ENCODE data around the gene SLC35B1.

SLC35B1 gene, protein sequence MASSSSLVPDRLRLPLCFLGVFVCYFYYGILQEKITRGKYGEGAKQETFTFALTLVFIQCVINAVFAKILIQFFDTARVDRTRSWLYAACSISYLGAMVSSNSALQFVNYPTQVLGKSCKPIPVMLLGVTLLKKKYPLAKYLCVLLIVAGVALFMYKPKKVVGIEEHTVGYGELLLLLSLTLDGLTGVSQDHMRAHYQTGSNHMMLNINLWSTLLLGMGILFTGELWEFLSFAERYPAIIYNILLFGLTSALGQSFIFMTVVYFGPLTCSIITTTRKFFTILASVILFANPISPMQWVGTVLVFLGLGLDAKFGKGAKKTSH

DNA sequence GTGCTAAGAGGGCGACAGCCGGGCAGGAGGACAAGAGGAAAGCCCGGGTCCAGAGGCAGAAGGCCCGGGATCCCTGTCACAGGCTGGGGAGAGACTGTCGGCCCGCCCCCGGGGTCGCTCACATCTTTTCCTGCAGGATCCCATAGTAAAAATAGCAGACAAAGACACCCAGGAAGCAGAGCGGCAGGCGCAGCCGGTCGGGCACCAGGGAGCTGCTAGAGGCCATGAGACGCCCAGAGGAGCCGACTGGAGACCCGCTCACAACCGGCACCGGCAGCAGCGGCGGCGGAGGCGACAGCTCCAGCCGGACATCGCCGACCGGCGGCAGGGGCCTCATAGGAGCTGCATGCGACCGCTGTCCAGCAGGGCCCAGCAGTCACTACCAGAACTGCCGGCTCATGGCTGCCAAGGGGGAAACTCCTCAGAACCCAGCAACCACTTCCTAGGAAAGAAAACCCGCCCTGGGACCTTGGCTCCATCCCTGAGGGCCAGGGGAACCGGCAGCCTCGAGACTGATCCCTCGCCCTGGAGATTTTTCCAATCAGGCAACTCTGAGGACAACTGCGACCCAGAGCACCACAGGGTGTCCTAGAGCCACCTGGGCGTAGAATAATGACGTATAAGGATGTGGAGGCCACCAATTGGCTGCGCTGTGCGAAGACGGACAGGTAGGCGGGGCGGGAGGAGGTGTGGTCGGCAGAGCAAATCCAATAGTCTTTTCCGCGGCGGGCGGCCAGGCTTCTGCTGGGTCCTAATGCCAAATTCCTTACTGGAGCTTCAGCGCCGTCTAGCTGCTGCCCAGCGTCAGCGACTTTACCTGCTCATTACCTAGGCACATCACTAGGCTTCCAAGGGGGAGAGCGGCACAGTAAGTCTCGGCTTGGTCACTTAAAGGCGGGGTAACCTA lies at the start of gene SLC35B1:
SLC35B1 (minus strand) TSS at position 357 of the 907 bp plus-strand sequence; CDS start at position 226, 131 bp downstream.
- peak; percentile 97 for DNase-seq (ENCODE audit: low spot score)

DNA sequence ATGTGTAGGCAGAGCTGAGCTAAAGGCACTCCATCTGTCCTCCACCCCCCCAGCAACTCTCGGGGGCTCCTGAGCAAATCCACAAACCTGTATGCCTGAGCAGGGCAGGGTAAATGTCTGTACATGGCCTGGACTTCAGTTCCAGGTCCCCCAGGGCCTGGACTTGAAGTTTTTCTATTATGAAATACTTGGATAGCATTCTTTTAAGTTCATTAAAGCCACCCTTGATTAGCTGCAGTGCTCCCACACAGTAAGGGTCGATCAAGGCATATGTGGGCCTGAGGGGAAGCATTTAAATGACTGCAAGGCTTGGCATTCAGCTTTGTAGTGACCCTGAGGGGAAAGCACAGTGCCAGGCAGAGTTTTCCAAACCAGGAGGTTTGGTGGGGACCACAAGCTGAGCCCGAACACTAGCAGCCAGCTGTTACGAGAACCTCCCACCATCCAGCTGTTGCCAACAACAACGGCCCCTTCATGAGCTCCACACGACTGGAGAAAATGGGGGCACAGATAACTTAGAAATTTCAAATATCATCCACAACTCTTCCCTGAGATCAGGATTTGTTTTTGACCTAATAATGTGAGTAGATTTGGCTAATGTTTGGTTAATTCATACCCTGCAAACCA lies 49.5 kb upstream of the SLC35B1 start:
- DNase-seq (ENCODE audit: low spot score) = no peak

DNA sequence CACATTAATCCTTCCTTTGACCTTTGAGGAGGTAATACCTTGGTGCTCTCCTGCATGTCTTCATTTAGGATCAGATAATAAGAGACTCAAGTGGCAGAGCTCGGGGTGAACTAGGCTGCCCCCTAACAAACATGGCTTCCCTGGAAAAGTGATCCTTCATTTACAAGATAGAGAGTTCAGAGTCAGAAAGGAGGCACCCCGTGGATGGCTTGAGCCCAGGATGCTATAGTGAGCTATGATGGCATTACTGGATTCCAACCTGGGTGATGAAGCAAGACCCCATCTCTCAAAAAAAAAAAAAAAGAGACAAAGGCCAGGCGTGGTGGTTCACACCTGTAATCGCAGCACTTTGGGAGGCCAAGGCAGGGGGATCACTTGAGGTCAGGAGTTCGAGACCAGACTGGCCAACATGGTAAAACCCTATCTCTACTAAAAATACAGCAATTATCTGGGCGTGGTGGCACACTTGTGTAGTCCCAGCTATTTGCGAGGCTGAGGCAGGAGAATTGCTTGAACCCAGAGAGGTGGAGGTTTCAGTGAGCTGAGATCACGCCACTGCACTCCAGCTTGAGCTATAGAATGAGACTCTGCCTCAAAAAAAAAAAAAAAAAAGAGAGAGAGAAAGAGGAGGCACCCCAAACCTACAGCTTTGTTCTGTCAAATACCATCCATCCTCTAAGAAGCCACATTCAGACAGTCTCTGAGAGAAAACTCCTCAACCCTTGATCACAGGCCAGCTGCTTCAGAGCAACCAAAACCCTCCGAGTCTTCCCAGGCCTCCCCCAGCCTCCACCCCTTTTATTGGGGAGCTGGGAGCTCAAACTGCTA lies 48.8 kb upstream of the SLC35B1 start:
- DNase-seq (ENCODE audit: low spot score) = no peak

DNA sequence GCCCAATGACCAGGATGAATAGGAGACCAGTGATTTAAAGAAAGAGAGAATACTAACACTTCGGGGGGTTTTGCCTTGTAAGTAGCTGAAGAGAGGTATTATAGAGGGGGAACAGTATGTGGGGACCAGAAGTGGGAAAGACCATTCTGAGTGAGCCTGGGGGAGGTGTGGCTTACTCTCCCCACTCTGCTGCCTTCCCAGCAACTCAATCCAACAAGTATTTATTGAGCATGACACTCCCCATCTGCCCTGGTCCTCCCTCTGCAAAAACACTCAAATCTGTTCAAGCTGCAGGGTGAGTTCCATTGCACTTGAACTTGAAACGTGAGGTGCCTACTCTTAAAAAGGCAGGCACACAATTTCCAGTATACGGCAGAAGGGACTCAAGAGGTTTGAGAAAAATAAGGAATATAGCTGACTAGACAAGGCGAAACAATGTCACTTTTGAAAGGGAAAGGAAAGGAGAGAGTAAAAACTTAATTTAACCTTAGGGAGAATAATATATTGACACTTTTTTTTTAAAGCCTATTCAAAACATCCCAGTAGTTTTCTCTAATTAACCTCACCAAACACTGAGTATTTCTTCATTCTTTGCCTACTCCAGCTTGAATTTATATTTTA lies 48.0 kb upstream of the SLC35B1 start:
- no peak for DNase-seq (ENCODE audit: low spot score)

DNA sequence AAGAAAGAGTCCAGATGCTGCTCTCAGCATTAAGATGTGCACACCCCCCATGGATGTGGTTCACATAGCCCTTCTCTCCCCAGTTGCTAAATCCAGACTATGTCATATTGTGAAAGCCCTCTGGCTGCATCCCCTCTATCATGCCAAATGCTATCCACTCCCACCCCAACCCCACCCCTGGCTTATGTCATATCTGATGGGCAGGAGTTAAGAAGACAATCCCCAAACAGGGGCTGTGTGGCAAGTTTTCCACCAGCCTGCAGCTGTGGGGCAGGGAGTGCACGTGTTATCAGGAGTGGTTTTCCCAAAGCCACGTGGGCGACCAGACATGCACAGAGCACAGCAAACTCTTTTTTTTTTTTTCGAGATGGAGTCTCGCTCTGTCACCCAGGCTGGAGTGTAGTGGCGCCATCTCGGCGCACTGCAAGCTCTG lies 46.2 kb upstream of the SLC35B1 start:
- no peak for DNase-seq (ENCODE audit: low spot score)

DNA sequence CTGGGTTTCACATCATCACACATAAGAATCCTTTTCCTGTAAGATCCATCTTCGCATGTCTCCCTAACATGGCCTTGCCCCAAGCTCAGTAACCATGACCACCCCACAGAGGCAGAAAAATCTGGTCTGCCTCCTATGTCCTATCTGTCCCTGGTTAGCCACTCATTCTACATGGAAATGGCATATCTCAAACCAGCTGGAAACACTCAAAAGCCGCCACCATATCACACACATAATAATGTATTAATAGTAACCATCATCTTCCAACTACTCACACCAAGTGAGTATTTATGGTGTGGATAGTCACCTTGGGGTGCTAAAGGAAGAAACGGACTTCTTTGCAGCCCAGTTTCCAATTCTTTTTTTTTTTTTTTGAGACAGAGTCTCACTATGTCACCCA lies 44.7 kb upstream of the SLC35B1 start:
- no peak for DNase-seq (ENCODE audit: low spot score)

DNA sequence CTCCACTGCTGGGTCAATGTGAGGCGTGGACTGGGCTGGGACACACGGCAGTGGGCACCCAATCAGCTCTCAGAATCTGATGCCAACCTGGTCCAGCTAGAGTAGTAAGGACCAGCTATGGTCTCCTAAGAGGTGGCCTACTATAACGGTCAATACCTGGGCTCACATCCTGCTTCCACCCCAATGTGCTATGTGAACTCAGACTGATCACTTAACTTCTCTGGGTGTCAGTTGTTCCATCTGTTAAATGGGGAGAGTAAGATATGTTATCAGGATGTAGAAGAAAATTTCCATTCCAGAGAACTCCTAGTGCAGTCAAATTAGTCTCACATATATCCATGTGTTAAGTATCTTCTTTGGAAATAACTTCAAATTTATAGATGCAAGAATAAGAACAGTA lies 42.0 kb upstream of the SLC35B1 start:
- no peak for DNase-seq (ENCODE audit: low spot score)

DNA sequence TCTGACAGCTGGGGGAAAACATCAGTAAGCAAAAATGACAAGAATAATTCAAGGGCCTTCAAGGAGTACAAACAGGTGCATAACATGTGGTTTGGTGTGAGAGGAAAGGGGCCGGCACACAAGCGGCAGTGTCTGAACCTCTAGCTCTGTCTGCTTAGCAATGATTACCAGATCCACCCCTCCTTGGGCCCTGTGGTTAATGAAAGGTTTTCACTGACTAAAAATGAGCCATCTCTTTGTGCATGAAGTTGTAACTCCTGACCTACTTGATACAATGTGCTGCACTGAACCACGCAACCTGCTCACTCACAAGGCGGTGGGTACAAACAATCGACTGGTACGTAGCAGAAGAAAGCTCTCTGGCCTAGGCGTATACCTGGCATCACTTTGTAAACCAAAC lies 41.0 kb upstream of the SLC35B1 start:
- no peak for DNase-seq (ENCODE audit: low spot score)

DNA sequence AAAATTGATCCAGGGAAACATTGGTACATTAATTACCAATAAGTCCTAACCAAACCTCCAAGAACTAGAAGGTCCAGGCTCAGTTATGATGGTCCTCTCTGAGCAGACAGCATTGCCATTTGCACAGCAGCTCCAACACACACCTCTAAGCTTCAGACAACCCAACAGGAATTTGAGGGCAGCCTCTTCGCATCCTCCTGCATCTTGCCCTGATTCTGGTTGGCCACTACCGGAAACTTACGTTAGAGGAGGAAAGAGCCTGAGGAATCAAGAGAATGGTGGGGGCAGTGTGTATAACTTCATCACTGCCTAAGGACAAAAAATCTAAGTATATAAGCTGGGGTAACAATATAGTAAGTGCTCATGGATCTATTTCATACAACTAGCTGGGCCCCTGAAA lies 40.5 kb upstream of the SLC35B1 start:
- DNase-seq (ENCODE audit: low spot score) = no peak

DNA sequence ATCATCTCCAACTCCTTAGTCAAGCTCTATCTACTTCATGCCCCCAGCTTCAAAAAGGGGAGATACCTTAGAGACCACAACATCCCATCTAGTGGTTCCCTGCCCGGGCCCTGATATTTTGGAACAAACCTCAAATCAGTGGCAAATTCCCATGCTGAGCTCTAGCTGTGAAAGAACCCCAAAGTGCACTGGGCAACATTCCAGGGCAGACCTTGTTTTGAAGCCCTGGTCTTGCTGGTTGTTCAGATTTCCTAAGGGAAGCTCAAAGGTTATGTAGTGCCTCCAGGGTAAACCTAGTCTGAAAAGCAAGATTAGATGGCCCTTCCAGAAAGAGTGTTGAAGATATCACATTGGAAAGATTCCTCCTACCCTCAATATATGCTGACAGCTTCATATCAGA lies 39.9 kb upstream of the SLC35B1 start:
- DNase-seq (ENCODE audit: low spot score) = no peak

DNA sequence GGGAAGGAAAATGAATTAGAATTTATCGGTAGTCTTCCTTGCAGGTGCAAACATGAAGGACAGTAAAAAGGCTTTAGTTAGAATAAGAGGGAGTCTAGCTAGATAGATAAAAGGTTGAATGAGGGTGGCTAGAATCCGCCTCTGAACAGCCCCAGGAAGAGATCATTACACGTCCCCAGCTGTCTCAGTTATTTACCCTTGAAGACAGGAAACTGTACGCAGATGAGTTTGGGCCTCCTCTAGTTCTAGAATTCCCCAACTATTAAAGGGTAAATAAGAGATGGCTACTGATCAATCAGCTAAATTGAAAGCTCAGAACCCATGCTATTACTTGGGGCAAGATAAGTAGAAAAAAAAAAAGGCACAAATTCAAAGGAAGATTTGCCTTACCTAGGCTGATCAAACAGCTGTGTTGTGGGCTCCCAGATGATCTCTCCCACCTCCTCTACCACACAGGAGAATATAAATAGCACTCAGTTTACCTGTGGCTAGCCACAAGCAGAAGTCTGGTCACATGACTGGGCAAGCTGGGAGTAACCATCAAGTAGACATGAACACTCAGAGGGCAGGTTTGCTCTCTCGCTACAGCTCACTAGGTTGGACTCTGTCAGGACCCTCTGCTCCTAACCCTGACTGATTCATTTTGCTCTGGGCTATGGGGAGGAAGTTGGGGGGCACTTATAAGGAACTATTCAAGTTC lies 39.2 kb upstream of the SLC35B1 start:
- DNase-seq (ENCODE audit: low spot score) = no peak

DNA sequence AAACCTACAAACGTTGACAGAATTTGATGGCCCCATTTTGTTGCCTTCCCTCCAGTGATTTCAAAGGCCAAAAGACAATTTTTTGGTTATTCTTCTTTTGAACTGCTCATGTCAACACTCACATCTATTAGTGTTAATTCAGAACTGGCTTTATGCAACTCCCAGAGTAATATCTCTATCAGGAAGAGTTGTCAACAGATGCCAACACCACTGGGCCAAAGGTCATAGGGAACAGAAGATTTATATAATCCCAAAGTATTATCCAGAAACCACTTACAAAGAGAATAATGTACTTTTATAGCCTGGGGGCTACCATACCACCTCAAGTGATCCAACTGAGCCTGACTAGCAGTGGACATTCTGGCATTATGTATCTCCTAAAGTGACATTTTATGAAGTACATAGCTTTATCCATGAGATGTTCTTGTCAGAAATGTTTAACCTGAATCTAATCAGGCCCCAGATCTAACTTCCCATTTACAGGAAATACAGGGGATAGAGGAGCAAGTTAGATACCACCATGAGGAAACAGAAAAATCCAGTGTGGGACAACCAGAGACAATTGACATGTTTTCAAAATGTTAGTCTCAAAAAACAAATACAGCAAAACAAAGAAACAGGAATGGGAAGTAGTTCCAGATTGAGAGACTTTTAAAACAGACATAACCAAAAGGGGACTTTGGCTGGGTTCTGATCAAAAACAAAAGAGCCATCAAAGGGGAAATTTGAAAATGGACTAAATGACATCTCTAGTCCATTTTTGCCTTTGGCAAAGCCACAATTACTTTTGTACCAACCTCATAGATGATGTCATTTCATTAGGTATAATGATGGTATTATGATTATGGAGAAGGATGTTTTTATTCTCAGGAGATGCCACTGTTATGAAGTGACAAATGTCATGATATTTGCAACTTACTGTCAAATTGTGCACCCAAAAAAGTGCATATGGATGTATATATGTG lies 37.7 kb upstream of the SLC35B1 start:
- no peak for DNase-seq (ENCODE audit: low spot score)

DNA sequence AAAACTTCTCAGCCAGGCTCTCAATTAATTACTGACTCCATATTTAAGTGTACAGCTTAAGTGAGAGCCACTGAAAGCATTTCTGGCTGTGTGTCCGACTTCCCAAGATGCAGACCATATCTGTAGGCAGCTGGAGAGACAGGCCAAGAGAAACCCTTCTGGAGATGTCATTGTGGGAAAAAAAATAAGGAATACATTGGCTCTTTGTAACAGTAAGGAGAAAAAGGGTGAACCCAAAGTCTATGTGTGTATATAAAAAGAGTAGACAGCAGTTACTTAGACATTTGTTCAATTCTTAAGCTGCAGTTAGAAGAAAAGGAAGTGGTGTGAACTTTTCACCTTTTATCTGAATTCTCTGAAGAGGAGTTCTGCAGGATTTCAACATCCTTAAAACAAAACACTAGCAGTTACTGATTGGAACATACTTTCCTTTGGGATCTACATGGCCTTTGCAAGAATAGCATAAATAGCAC lies 34.4 kb upstream of the SLC35B1 start:
- DNase-seq (ENCODE audit: low spot score) = no peak

DNA sequence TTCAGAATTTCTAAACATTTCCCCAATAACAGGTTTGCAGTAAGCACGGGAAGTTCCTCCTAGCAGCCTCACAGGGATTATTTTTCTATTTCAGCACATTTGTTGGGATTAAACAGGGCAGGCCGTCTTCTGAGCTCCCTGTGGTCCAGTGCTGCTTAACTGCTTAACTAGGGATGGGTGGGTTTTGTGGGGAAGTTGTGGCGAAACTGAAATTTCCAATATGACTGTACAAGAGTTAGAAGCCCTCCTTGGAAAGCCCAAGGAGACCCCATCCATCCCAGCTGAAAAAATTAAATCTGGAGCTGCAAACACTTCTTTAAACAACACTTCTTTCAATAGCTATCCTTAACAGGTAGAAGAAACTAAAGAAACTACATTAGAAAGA lies 33.9 kb upstream of the SLC35B1 start:
- no peak for DNase-seq (ENCODE audit: low spot score)

DNA sequence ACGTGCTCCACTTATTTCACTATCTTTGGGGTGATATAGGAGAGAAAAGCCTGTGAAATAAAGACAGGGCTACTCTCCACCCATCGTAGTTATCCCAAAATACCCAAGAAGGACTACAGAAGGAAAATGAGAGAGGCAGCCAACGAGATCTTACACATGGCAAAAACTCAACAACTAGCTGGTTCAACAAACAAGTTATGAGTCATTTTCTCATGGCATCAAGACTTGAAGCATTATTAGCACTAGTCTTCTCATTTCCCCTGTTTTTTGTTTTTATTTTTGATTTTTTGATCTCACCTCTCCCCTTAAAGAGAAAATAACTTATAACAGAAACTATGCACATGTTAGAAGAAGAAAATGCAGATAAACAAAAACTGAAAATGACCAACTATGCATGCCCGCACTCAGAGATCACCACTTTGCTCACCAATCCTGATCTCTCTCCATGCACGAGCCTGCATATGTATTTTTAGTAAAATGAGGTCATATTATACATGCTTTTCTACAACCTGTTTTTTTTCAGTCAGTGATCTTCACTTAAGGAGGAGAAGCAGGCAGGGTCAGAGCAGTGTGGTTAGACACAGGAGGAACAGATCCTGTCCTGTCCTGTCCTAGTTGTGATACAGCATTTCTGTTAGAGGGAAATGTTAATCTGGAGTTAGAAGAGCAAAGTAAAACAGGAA lies 33.4 kb upstream of the SLC35B1 start:
- DNase-seq (ENCODE audit: low spot score) = no peak

DNA sequence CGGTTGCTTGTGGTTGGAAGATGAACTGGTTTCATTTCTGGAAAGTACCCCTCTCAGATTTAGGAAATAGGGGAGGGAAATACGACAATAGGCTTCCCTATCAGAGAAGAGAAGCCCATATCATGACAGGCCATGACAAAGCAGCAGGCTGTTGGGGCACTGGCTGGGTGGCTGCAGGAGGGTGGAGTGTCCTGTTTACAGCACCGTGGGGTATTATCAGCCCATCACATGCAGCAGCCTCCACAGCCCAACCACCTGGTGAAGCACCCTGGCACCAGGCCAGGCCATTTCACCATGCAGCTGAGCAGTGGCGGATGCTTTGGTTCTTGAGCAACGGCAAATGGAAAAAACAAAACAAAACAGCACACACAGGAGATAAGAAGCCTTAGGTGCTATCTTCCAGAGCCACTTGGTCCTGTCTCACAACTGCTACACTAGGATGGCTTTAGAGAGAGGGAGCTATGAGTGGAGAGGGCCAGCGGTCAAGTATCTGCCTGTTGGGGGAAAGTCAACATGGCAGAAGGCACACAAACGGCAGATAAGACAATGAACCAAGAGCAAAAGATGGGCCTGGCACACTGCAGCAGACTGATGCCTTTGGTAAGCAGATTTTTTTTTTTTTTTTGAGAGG lies 32.0 kb upstream of the SLC35B1 start:
- peak; percentile 23 for DNase-seq (ENCODE audit: low spot score)

DNA sequence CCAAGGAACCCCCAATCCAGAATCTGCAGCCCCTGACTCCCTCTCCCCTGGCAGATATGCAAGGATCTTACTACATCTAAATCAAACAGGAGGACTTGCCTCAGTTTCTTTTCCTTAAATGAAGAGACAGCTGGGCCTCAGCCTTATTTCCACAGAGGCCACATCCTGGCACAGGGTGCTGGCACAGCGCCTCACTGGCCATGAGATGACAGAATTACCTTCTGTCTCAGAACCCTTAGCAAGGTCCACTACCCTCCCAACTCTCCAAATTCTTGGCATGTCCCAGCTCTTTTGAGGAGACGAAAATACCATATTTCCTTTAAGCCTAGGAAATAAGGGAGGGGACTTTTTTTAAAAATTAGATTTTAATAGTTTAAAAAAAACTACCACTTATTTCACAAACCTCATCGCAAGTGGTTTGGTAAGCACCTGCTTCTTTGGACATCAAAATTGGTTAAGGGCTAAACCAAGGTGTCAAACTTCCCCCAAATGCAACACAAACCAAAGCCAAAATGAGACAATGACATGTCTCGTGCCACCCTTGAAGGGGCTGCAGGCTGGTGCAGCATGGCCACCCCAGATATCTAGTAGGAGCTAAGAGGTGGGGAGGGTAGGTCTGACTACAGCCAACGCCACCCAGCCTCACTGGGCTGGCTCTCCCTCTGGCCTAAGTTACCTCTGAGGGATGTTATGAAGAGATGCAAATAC lies 30.8 kb upstream of the SLC35B1 start:
- DNase-seq (ENCODE audit: low spot score) = no peak
